Choroid plexus epithelial cell (primary cell): ENCODE data around the gene KIF16B.

Experiments used
- DNase-seq: peaks from one replicate; pipeline ENCODE4 v3.0.0-alpha.2; 2010; ENCODE audit warnings: low read depth
- H3K4me3 ChIP-seq: 2 replicates; pipeline ENCODE4 v1.5.1; 2011; ENCODE audit warnings: low read depth, mild to moderate bottlenecking, control low read depth, low read length, moderate library complexity
- TF ChIP-seq, protein P1 (sequence below): conservative IDR thresholded peaks from 2 replicates; pipeline ENCODE4 v1.5.1; 2011; ENCODE audit warnings: low read depth, mild to moderate bottlenecking, control low read depth, inconsistent platforms, low read length, moderate library complexity

The KIF16B gene

DNA sequence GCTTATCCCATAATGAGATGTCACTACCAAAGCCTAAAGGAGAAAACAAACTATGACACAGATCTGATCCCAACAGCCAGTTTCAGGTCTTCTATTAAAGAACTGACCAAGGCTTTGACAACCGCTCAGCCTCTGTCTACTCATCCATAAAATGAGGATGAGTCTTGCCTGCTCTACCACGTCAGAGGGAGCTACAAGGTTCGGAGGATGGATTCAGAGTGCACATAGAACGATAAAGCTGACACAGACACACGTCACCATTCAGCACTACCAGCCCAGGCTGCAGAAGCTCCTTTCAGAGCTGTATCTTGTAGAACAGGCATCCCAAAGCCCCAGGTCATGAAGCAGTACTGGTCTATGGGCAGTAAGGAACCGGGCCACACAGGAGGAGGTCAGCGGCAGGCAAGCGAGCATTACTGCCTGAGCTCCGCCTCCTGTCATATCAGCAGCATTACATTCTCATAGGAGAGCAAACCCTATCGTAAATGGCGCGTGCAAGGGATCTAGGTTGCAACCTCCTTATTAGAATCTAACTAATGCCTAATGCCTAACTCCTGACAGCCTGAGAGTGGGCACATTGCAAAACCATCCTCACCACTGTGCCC lies 25.1 kb downstream of the KIF16B start:
- TF ChIP-seq, protein P1, sequence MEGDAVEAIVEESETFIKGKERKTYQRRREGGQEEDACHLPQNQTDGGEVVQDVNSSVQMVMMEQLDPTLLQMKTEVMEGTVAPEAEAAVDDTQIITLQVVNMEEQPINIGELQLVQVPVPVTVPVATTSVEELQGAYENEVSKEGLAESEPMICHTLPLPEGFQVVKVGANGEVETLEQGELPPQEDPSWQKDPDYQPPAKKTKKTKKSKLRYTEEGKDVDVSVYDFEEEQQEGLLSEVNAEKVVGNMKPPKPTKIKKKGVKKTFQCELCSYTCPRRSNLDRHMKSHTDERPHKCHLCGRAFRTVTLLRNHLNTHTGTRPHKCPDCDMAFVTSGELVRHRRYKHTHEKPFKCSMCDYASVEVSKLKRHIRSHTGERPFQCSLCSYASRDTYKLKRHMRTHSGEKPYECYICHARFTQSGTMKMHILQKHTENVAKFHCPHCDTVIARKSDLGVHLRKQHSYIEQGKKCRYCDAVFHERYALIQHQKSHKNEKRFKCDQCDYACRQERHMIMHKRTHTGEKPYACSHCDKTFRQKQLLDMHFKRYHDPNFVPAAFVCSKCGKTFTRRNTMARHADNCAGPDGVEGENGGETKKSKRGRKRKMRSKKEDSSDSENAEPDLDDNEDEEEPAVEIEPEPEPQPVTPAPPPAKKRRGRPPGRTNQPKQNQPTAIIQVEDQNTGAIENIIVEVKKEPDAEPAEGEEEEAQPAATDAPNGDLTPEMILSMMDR: no peak
- no peak overlapping the region for H3K4me3 ChIP-seq
- DNase-seq: no peak

DNA sequence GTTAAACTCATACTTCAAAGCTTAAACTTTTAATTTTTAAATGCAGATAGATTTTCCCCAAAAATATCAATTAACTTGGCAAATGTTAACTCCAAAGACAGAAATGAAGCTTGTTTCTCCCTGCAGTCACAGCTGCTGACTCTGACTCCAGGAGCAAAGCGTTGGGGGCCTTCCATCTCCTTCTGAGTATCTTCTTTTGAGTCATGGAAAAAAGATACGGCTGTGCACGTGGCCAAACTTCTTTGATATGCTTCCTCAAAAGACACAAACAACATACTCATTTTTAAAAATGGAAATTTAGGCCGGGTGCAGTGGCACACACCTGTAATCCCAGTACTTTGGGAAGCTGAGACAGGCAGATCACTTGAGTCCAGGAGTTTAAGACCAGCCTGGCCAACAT lies 28.3 kb downstream of the KIF16B start:
- TF ChIP-seq, protein P1: no peak
- DNase-seq: no peak
- no peak overlapping the region for H3K4me3 ChIP-seq

DNA sequence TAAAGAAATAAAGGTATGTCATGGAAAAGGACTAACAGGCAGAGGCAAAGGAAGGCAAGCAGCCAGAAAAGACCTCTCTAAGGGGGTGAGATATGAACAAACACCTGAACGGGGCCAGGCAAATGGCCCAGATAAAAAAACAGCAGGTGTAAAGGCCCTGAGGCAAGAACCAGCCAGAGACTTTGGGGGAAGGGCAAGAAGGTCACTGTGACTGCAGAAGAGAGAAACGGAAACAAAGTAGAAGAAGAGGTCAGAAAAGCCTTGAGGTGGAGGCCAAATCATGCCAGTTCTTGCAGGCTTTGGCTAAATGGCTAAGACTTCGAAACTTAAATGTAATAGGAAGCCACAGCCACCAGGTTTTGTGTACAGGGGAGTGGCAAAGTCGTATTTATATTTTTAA lies 30.8 kb downstream of the KIF16B start:
- no peak for DNase-seq
- TF ChIP-seq, protein P1: no peak
- H3K4me3 ChIP-seq: no peak overlapping the region

DNA sequence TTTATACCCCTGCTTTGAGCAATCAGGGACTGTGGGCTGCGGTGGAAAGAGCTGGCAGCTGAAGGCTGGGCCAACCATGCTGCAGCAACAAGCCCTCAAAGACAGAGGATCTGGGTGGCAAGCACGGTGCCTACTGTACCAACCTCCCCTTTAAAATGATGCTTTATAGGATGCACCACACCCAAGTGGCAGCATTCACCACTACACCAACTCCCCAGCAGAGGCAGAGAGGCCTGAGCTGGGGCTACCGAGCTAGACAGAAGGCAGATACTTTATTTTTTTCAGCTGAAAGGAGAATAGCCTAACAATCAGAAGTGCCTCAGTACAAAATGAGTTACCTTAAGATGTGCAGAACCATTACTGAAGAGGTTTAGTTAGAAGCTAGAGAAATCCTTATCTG lies 31.4 kb downstream of the KIF16B start:
- DNase-seq: no peak
- TF ChIP-seq, protein P1: no peak
- no peak overlapping the region for H3K4me3 ChIP-seq

DNA sequence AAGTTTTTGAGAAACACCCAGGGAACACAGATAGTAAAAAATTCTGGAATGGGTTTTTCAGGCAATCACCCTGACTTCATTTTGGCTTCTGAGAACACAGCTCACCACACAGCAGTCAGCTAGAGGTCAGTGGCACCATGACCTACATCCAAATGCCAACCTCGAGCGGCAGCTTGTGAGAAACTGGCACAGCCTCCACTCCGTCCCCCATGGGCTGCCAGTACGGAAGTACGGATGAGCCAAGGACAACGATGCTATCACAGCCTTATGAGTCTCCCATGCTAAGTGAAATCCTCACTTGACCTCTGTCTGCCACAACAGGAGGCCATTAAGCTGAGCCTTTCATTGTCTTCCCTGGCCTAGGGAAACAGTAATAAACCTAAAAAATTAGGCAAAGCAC lies 32.0 kb downstream of the KIF16B start:
- no peak overlapping the region for H3K4me3 ChIP-seq
- TF ChIP-seq, protein P1: no peak
- no peak for DNase-seq

DNA sequence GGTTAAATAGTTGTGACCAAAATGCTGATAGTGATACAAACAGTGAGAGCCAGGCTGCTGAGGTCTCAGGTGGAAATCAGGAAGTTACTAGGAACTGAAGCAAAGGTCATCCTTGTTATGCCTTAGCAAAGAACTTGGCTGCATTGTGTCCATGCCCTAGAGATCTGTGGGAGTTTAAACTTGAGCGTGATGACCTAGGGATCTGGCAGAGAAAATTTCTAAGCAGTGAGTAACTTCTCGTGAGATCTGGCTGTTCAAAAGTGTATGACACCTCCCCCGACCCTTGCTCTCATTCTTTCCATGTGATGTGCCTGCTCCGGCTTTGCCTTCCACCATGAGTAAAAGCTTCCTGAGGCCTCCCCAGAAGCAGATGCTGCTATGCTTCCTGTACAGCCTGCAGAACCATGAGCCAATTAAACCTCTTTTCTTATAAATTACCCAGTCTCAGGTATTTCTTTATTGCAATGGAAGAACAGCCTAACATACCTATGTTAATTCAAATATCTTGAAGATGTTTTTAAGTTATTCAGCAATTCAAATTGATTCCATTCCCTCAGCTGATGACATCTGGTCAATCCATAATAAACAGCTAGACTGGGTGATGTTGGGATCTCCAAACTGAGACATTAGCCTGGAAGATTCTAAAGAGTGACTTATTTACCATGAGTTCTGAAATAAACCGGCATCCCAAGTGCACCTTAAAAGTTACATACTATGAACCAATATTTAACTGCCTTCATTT lies 33.8 kb downstream of the KIF16B start:
- DNase-seq: peak; percentile 29
- TF ChIP-seq, protein P1: no peak
- no peak overlapping the region for H3K4me3 ChIP-seq

DNA sequence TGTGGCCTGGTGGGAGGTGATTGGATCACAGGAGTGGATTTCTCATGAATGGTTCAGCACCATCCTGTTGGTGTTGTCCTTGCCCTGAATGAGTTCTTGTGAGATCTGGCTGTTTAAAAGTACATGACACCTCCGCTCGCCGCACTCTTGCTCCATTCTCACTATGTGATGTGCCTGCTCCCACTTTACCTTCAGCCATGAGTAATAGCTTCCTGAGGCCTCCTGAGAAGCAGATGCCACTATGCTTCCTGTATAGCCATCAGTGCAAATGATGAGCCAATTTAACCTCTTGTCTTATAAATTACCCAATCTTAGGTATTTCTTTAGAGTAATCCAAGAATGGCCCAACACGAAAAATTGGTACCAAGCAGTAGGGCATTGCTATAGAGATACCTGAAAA lies 34.5 kb downstream of the KIF16B start:
- TF ChIP-seq, protein P1: no peak
- H3K4me3 ChIP-seq: no peak overlapping the region
- DNase-seq: no peak
